Measurements from ENCODE around the gene APH1A. TPM values are rescaled to one million over a fixed set of nuclear protein-coding genes. Genes with fewer than 3 reads are reported as not detected.
"Not testable (repeated sequence)": the region's sequence is repeated elsewhere in the genome, so short reads cannot be mapped to it uniquely, and the experiment has no call there.

Gene APH1A
- total and polyA plus RNA-seq, 5 experiments from 2014 or later: 58.2 to 143 (median 84.8) TPM

- peak overlapping the region in 5 of 10 donors; percentile 8 to 59 (median 19) for H3K4me3 Mint-ChIP-seq
- POLR2A ChIA-PET: interaction anchor here (1.2 kb wide), 1 partner anchor 350 kb away, joined by 3 read pairs; a partner anchor contains a TSS
- DNase-seq (no peak), ATAC-seq (no peak)
- peaks cover 11 to 21% (median 18%) of the 10 kb centered on the region in 4 donors for H3K4me1 Mint-ChIP-seq
- H3K9me3 Mint-ChIP-seq: no peaks in the 10 kb centered on the region
- peak overlapping the region in 1 of 10 donors; percentile 60 for H3K27ac Mint-ChIP-seq
- no peaks in the 10 kb centered on the region for H3K27me3 Mint-ChIP-seq
- no peaks in the 10 kb centered on the region for H3K36me3 Mint-ChIP-seq
Measured at GRCh38 chr1:150237746-150238145, 31.1 kb downstream of the APH1A start.

DNA sequence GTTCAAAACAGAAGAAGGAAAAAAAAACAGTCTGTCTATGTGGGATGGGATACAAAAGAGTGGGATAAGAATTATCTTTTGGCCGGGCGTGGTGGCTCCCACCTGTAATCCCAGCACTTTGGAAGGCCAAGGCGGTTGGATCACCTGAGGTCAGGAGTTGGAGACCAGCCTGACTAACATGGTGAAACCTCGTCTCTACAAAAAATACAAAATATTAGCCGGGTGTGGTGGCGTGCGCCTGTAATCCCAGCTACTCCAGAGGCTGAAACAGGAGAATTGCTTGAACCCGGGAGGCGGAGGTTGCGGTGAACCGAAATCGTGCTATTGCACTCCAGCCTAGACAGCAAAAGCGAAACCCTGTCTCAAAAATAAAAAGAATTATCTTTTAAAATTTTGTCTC, 31.6 kb downstream of the APH1A start:
- not testable (repeated sequence) for H3K9me3 Mint-ChIP-seq, ATAC-seq, DNase-seq, H3K36me3 Mint-ChIP-seq, H3K27me3 Mint-ChIP-seq
- POLR2A ChIA-PET: interaction anchor here (0.7 to 4.8 kb wide), 3 partner anchors 23 to 349 kb away, joined by 3 to 46 read pairs (median 3); a partner anchor contains a TSS
- Mint-ChIP-seq H3K4me1 (peaks cover 11 to 21% (median 19%) of the 10 kb centered on the region in 4 donors), H3K4me3 (peak overlapping the region in 2 of 10 donors; percentile 8 to 59), H3K27ac (peak overlapping the region in 2 of 10 donors; percentile 70 to 73)

DNA sequence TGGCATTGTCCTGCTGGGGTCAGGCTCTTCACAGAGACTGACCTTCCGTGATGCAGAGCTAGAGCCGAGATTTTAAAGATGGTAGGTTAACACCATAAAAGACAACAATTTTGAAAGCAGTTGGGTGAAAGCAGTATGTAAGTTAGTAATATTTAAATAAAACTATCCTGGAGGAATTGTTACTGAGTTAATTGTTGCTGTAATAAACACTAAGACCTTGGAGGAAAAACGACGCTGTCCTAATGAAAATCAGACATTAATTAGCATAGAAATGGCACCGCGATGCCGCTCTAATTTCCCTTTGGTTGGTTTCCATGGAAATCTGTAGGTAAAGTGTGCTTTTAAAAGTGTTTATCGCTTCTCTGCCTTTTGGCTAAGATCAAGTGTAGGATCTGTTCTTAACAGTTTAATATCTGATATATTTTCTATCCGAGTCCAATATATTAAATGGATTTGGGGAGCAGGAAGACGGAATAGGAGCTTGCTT, 32.2 kb downstream of the APH1A start:
- Mint-ChIP-seq H3K9me3 (no peaks in the 10 kb centered on the region), H3K27me3 (no peaks in the 10 kb centered on the region), H3K27ac (peak overlapping the region in 3 of 10 donors; percentile 17 to 73 (median 70)), H3K4me3 (peak overlapping the region in 1 of 10 donors; percentile 43), H3K4me1 (peaks cover 11 to 21% (median 20%) of the 10 kb centered on the region in 4 donors), H3K36me3 (no peaks in the 10 kb centered on the region)
- POLR2A ChIA-PET: interaction anchor here (0.7 to 4.8 kb wide), 6 partner anchors 23 to 349 kb away, joined by 3 to 46 read pairs (median 3); partner anchors contain the start of gene RPRD2
- ATAC-seq (no peak), DNase-seq (no peak)

- POLR2A ChIA-PET: interaction anchor here (0.6 to 4.8 kb wide), 23 partner anchors 16 to 1169 kb away, joined by 3 to 46 read pairs (median 4); partner anchors contain the start of genes APH1A, MCL1, PLEKHO1 and RPRD2
- Mint-ChIP-seq H3K4me1 (peaks cover 11 to 21% (median 20%) of the 10 kb centered on the region in 4 donors), H3K4me3 (peak within 1 kb of the TSS in 6 of 10 donors; percentile 91 to 98 (median 98)), H3K36me3 (peaks cover 0 to 3% (median 0%) of the 10 kb centered on the region in 3 donors), H3K27ac (peak within 1 kb of the TSS in 9 of 10 donors; percentile 70 to 99 (median 97)), H3K9me3 (no peaks in the 10 kb centered on the region), H3K27me3 (no peaks in the 10 kb centered on the region)
- DNase-seq: peak; percentile 79 to 98 (median 95)
- peak; percentile 88 for ATAC-seq
Measured at GRCh38 chr1:150235852-150236613, 32.8 kb downstream of the APH1A start, which contains the start of gene ANP32E. Gene ANP32E (minus strand): TSS chr1:150236112. CDS start chr1:150235786, 326 bp downstream.

DNA sequence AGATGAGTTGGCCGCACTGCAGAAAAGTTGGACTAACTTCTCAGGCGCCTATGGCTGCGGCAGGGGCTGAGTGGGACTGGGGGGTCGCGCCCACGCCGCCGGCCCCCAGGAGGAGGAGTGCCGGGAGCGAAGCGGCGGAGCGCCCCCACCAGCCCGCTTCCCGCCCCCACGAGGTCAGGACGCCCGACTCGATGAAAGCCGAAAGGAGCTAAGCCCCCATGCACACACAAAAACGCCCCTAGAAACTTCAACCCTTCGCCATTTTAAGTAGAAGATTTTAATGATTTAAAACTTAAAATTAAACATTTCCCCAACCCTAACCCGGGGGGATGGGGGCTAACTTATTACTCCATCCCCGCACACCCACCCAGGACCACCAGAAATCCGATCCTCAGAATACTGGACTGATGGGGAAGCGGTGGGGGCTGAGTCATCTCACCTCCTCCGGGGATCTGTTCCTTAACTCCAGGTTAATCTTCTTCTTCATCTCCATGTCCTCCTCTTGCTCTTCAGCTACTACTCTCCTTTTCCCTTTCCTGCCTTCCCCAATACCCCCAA, 33.4 kb downstream of the APH1A start:
- peak; percentile 15 to 74 (median 34) for DNase-seq
- POLR2A ChIA-PET: interaction anchor here (0.6 to 4.8 kb wide), 20 partner anchors 15 to 1169 kb away, joined by 3 to 46 read pairs (median 4); partner anchors contain the start of genes APH1A, MCL1, PLEKHO1 and RPRD2
- H3K36me3 Mint-ChIP-seq: peaks cover 0 to 9% (median 0%) of the 10 kb centered on the region in 3 donors
- no peak overlapping the region for H3K27ac Mint-ChIP-seq
- H3K27me3 Mint-ChIP-seq: no peaks in the 10 kb centered on the region
- peak in 1 of 2 donors; percentile 1 for ATAC-seq
- H3K4me1 Mint-ChIP-seq: peaks cover 11 to 21% (median 20%) of the 10 kb centered on the region in 4 donors
- H3K4me3 Mint-ChIP-seq: no peak overlapping the region
- H3K9me3 Mint-ChIP-seq: no peaks in the 10 kb centered on the region

GRCh38 chr1:150234566-150235293, 34.1 kb downstream of the APH1A start:
- H3K27ac Mint-ChIP-seq: peak overlapping the region in 8 of 10 donors; percentile 93 to 99 (median 98)

DNA sequence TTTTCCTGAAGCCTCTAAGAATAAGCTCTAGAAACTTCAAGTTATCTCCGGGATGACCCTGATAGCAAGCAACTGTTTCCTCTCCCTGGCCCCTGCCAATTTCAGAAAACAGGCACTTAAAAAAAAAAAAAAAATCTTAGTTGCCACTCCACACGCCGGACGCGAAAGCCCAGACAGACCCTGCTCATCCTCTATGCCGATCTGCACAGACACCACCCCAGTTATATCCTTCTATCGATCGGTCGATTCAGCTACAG, 34.6 kb downstream of the APH1A start:
- H3K4me1 Mint-ChIP-seq: peaks cover 11 to 21% (median 20%) of the 10 kb centered on the region in 4 donors
- POLR2A ChIA-PET: interaction anchor here (0.6 to 4.8 kb wide), 21 partner anchors 14 to 1166 kb away, joined by 3 to 46 read pairs (median 4); partner anchors contain the start of genes APH1A, PLEKHO1 and RPRD2
- peaks cover 0 to 18% (median 0%) of the 10 kb centered on the region in 3 donors for H3K36me3 Mint-ChIP-seq
- no peaks in the 10 kb centered on the region for H3K9me3 Mint-ChIP-seq
- H3K27ac Mint-ChIP-seq: peak overlapping the region in 8 of 10 donors; percentile 93 to 99 (median 98)
- DNase-seq (no peak), ATAC-seq (no peak)
- H3K4me3 Mint-ChIP-seq: peak overlapping the region in 6 of 10 donors; percentile 91 to 98 (median 98)
- H3K27me3 Mint-ChIP-seq: no peaks in the 10 kb centered on the region

More at GRCh38 chr1:150234566-150235293, 34.1 kb downstream of the APH1A start:
- peak; percentile 73 to 87 (median 84) for DNase-seq
- H3K36me3 Mint-ChIP-seq: peaks cover 0 to 14% (median 0%) of the 10 kb centered on the region in 3 donors
- no peaks in the 10 kb centered on the region for H3K9me3 Mint-ChIP-seq
- peak overlapping the region in 6 of 10 donors; percentile 91 to 98 (median 98) for H3K4me3 Mint-ChIP-seq
- H3K27me3 Mint-ChIP-seq: no peaks in the 10 kb centered on the region
- POLR2A ChIA-PET: interaction anchor here (0.6 to 4.8 kb wide), 23 partner anchors 14 to 1092 kb away, joined by 3 to 46 read pairs (median 4); partner anchors contain the start of genes APH1A, MCL1, PLEKHO1 and RPRD2
- ATAC-seq: peak; percentile 56 to 57
- H3K4me1 Mint-ChIP-seq: peaks cover 11 to 21% (median 20%) of the 10 kb centered on the region in 4 donors

DNA sequence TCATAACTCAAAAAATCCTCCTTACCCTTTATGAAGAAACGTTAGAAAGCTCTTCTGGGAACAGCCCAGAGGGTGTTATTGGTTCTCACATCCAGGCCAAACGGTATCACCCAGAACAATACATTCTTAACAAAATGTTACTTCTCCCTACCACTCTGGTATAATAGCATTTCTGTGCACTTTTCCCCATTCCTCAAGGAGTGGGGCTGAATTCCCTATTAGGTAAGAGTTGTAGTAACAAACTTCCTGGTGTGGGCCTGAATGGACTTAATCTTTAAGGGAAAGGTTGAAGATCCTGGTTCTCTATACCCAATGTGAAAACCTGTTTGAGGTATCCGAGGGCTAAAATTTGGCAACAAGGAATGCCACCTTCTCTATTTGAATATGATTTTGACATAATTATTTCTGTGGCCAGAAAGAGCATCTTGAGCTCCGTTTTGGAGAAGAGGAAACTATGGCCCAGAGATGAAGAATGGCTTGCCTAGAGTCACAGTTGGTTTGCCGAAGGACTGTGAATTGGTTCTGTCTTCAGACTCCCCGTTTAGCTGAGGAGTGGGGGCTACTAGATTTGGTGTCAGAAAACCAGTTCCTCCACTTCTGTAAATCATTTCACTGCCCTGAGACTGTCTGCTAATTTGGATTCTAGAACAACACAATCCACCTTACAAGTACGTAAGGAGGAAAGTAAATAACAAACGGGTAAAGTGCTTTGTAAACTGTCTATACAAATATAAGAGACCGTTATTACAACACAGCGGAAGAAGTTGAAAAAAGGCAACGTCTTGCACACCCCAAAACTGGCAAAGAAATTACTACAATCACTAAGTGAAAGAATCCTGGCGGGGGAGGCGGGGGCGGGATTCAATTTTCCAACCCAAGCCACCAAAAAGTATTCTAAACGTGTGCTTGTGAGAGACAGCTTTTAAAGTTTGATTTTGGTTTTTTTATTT, 35.2 kb downstream of the APH1A start:
- H3K36me3 Mint-ChIP-seq: peaks cover 0 to 24% (median 0%) of the 10 kb centered on the region in 3 donors
- no peaks in the 10 kb centered on the region for H3K9me3 Mint-ChIP-seq
- DNase-seq (peak in 6 of 10 donors; percentile 7 to 35 (median 22)), ATAC-seq (no peak)
- H3K4me1 Mint-ChIP-seq: peaks cover 11 to 21% (median 20%) of the 10 kb centered on the region in 4 donors
- POLR2A ChIA-PET: interaction anchor here (0.6 to 4.8 kb wide), 20 partner anchors 13 to 1167 kb away, joined by 3 to 46 read pairs (median 4); partner anchors contain the start of genes APH1A, PLEKHO1 and RPRD2
- no peaks in the 10 kb centered on the region for H3K27me3 Mint-ChIP-seq
- peak overlapping the region in 6 of 10 donors; percentile 91 to 98 (median 98) for H3K4me3 Mint-ChIP-seq
- peak overlapping the region in 8 of 10 donors; percentile 93 to 99 (median 98) for H3K27ac Mint-ChIP-seq

GRCh38 chr1:150232921-150233320, 35.9 kb downstream of the APH1A start:
- Mint-ChIP-seq H3K4me3 (peak overlapping the region in 6 of 10 donors; percentile 8 to 98 (median 22)), H3K4me1 (peaks cover 11 to 21% (median 20%) of the 10 kb centered on the region in 4 donors), H3K27ac (peak overlapping the region in 8 of 10 donors; percentile 56 to 99 (median 96)), H3K36me3 (peaks cover 0 to 31% (median 2%) of the 10 kb centered on the region in 3 donors)
- ATAC-seq, H3K27me3 Mint-ChIP-seq, H3K9me3 Mint-ChIP-seq, DNase-seq: not testable (repeated sequence)
- POLR2A ChIA-PET: interaction anchor here (0.6 to 4.8 kb wide), 6 partner anchors 19 to 345 kb away, joined by 4 to 46 read pairs (median 10); partner anchors contain the start of genes PLEKHO1 and RPRD2

DNA sequence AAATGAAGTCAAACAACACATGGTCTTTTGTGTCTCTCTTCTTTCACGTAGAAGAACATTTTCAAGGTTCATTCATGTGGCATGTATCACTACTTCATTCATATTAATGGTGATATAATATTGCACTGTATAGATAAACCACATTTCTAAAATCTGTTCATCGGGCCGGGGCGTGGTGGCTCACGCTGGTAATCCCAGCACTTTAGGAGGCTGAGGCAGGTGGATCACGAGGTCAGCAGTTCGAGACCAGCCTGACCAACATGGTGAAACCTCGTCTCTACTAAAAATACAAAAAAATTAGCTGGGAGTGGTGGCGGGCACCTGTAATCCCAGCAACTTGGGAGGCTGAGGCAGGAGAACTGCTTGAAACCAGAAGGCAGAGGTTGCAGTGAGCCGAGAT, 40.6 kb downstream of the APH1A start:
- Mint-ChIP-seq H3K27ac (peak overlapping the region in 1 of 10 donors; percentile 4), H3K4me1 (peaks cover 0 to 14% (median 5%) of the 10 kb centered on the region in 4 donors), H3K36me3 (peaks cover 5 to 77% (median 13%) of the 10 kb centered on the region in 3 donors)
- not testable (repeated sequence) for DNase-seq, ATAC-seq, H3K4me3 Mint-ChIP-seq, H3K27me3 Mint-ChIP-seq, H3K9me3 Mint-ChIP-seq
- POLR2A ChIA-PET: interaction anchor here (0.7 kb wide), 1 partner anchor 145 kb away, joined by 4 read pairs; no protein-coding TSS in a partner anchor
